ENCODE measurements around the gene OR51E1. TPM values are rescaled to one million over a fixed set of nuclear protein-coding genes. Genes with fewer than 3 reads are reported as not detected.

OR51E1 gene
- total RNA-seq, 1 donor from 2014 or later = not detected

DNA sequence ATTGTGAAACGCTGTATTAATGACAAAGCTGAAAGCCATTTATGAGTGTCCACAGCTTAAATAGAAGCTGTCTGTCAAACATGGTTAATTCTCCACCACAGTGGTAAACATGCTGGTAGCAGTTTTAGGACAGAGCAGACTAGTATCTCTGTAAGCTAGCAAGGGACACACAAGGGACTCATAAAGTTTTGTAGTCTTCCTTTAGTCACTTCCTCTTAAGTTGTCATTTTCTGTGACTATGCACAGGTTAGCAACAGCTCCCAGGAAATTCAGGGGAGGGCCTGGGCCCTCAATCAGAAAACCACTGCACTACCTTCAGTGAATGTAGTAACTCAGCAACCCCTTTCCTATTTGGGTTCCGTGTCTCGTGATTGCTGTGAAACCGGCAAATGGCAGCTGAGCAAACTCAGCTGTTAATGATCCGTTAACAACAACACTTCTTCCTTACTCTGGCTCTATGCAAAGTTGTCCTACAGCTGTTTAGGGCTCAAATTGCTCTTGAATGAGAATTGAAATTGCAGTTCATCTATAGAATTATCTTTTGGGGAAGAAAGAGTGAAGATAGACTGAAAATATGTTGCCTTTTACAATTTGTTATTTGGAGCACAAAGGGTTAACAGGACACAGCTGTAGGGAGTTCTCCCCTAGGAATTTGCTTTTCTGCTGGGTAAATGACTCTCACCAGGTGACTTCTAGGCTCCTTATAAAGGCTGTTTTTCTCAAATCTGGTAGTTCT is 60.4 kb downstream of the OR51E1 start, which contains the start of gene MMP26:
TSS of gene MMP26 (plus strand) at position 731 of the 736 bp plus-strand sequence.
- Histone ChIP-seq H3K36me3 (ENCODE audit: control insufficient read depth, insufficient read depth, low read length) (no peaks in the 10 kb centered on the region), H3K4me3 (ENCODE audit: low read depth, low read length) (no peak within 1 kb of the TSS), H3K27me3 (ENCODE audit: control insufficient read depth, insufficient read depth, low read length) (no peaks in the 10 kb centered on the region)
- TF ChIP-seq, protein P1, sequence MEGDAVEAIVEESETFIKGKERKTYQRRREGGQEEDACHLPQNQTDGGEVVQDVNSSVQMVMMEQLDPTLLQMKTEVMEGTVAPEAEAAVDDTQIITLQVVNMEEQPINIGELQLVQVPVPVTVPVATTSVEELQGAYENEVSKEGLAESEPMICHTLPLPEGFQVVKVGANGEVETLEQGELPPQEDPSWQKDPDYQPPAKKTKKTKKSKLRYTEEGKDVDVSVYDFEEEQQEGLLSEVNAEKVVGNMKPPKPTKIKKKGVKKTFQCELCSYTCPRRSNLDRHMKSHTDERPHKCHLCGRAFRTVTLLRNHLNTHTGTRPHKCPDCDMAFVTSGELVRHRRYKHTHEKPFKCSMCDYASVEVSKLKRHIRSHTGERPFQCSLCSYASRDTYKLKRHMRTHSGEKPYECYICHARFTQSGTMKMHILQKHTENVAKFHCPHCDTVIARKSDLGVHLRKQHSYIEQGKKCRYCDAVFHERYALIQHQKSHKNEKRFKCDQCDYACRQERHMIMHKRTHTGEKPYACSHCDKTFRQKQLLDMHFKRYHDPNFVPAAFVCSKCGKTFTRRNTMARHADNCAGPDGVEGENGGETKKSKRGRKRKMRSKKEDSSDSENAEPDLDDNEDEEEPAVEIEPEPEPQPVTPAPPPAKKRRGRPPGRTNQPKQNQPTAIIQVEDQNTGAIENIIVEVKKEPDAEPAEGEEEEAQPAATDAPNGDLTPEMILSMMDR (IDR thresholded peaks at IDR 0.05; ENCODE audit: insufficient read depth, low read length, poor library complexity, severe bottlenecking) = no peak
- DNase-seq (ENCODE audit: low read depth) = no peak

DNA sequence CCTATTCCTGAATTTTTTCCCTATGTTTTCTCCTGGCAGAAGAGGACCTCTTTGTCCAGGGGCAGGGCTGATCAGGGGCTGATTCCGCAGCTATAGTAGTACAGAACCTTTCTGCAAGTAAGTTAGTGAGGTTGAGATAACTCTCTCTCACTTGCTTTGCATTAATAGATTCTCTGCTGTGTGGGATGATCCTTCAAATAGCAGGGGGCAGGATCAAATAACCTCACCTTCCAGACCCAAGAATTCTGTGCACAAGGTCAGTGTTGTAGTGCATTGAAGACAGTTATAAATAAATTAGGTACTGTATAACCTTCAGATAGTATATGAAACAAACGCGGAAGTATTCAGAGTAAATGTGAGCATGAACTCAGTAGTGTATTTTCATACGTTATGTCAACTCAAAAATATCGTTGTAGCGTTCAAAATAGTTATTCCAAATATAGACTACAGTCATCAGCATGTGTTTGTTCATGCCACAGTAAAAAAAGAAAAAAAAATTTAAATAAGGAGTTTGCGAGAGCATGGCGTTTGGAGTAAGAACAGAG is 61.1 kb downstream of the OR51E1 start:
- TF ChIP-seq, protein P1 (IDR thresholded peaks at IDR 0.05; ENCODE audit: insufficient read depth, low read length, poor library complexity, severe bottlenecking) = no peak
- H3K36me3 ChIP-seq (ENCODE audit: control insufficient read depth, insufficient read depth, low read length) = no peaks in the 10 kb centered on the region

More for the DNA sequence above, 61.1 kb downstream of the OR51E1 start:
- Histone ChIP-seq H3K27me3 (ENCODE audit: control insufficient read depth, insufficient read depth, low read length) (no peaks in the 10 kb centered on the region), H3K4me3 (ENCODE audit: low read depth, low read length) (no peak overlapping the region)
- DNase-seq (ENCODE audit: low read depth) = no peak

Other genes starting within 250 kb of the OR51E1 start
- gene OR52K2, start 194.7 kb upstream of the OR51E1 start, total RNA-seq = not detected in 2 replicates
- not detected in 2 replicates for gene OR52K1, start 161.3 kb upstream of the OR51E1 start, total RNA-seq
- not detected in 2 replicates for gene OR52M1, start 98.8 kb upstream of the OR51E1 start, total RNA-seq
- gene OR52I2, start 62.2 kb upstream of the OR51E1 start, total RNA-seq = not detected in 2 replicates
- not detected in 2 replicates for gene OR52I1, start 49.9 kb upstream of the OR51E1 start, total RNA-seq
- 21.9 and 25.3 TPM in 2 replicates for gene TRIM68, start 35.8 kb upstream of the OR51E1 start, total RNA-seq
- not detected in 2 replicates for gene OR51D1, start 6.5 kb upstream of the OR51E1 start, total RNA-seq
- gene OR51E2, start 53.9 kb downstream of the OR51E1 start, total RNA-seq = not detected in 2 replicates
- gene MMP26, start 60.8 kb downstream of the OR51E1 start, total RNA-seq = not detected in 2 replicates
- not detected in 2 replicates for gene OR51F1, start 126.0 kb downstream of the OR51E1 start, total RNA-seq
- not detected in 2 replicates for gene OR52R1, start 160.4 kb downstream of the OR51E1 start, total RNA-seq
- gene OR51F2, start 177.3 kb downstream of the OR51E1 start, total RNA-seq = not detected in 2 replicates
- gene OR51S1, start 205.2 kb downstream of the OR51E1 start, total RNA-seq = not detected in 2 replicates
- not detected in 2 replicates for gene OR51T1, start 237.9 kb downstream of the OR51E1 start, total RNA-seq

All from kidney epithelial cell (primary cell).